ENCODE results near the gene MBOAT1.
"Not testable (repeated sequence)": the region's sequence is repeated elsewhere in the genome, so short reads cannot be mapped to it uniquely, and the experiment has no call there.

DNA sequence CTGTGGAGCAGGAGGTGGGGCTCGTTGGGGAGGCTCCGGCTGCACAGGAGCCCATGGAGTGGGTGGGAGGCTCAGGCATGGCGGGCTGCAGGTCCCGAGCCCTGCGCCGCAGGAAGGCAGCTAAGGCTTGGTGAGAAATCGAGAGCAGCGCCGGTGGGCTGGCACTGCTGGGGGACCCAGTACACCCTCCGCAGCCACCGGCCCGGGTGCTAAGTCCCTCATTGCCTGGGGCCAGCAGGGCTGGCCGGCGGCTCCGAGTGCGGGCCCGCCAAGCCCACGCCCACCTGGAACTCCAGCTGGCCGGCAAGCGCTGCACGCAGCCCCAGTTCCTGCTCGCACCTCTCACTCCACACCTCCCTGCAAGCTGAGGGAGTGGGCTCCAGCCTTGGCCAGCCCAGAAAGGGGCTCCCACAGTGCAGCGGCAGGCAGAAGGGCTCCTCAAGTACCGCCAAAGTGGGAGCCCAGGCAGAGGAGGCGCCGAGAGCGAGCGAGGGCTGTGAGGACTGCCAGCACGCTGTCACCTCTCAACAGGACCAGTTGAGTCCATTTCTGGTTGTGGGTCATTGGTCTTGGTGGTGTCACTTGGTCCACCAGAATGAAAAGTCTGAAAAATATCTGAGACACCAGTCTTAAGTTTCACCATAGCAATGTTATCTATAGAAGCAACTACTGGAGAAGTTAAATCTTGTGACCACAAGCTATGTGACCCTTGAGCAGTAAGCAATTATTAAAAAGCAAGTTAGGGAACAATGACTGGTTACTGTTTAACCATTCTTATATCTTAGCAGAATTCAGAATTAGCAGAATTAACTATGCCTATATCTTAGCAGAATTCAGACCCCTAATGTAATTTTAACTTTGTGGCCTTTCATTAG lies 32.8 kb upstream of the MBOAT1 start:
- not testable (repeated sequence) for TF ChIP-seq POLR2AphosphoS5 (IDR thresholded peaks at IDR 0.05); CTCF (IDR thresholded peaks at IDR 0.05 in 8 of 11, conservative IDR thresholded peaks at IDR 0.05 in 3 of 11); POLR2A (IDR thresholded peaks at IDR 0.05)
